ENCODE results near the gene HIBADH. TPM values are rescaled to one million over a fixed set of nuclear protein-coding genes. Genes with fewer than 3 reads are reported as not detected.

Gene HIBADH
- total RNA-seq, 1 experiment from 2014 or later: 23.2 TPM

GRCh38 chr7:27650283-27650682, 12.4 kb downstream of the HIBADH start:
- no peaks in the 10 kb centered on the region for H4K20me1 ChIP-seq (ENCODE audit: control insufficient read depth, insufficient read depth, insufficient read length)

More at GRCh38 chr7:27650283-27650682, 12.4 kb downstream of the HIBADH start:
- Histone ChIP-seq H3K4ac (ENCODE audit: low read depth, low read length) (no peak overlapping the region), H3K18ac (ENCODE audit: insufficient read length, low read depth, low read length) (no peak overlapping the region), H3K56ac (ENCODE audit: insufficient read length, low read depth, low read length) (no peak overlapping the region), H3K4me1 (ENCODE audit: insufficient read depth, low read length) (no peaks in the 10 kb centered on the region), H2AFZ (ENCODE audit: low read length) (no peak overlapping the region), H2BK5ac (ENCODE audit: insufficient read length, low read length) (no peak overlapping the region), H3K27ac (ENCODE audit: insufficient read length, low read depth, low read length) (no peak overlapping the region), H2BK12ac (ENCODE audit: insufficient read length, low read depth, low read length) (no peak overlapping the region), H3T11ph (ENCODE audit: low read length) (no peak overlapping the region), H4K91ac (ENCODE audit: insufficient read length, low read depth, low read length) (no peak overlapping the region), H2AK5ac (ENCODE audit: insufficient read length, low read length) (no peak overlapping the region), H3K9me3 (ENCODE audit: control insufficient read depth, low read depth, low read length) (no peaks in the 10 kb centered on the region), H3K79me1 (ENCODE audit: insufficient read depth, low read depth, low read length, poor library complexity, severe bottlenecking) (no peaks in the 10 kb centered on the region), H3K23ac (ENCODE audit: insufficient read length, low read depth, low read length) (no peak overlapping the region), H2BK20ac (ENCODE audit: low read depth, low read length, poor library complexity, severe bottlenecking) (no peak overlapping the region), H4K5ac (ENCODE audit: insufficient read length, low read depth, low read length) (no peak overlapping the region), H3K27me3 (ENCODE audit: insufficient read depth, low read length) (no peaks in the 10 kb centered on the region), H3K14ac (ENCODE audit: insufficient read depth, low read length) (no peak overlapping the region), H2BK15ac (ENCODE audit: low read depth, low read length) (no peak overlapping the region), H2BK120ac (ENCODE audit: low read depth, low read length, poor library complexity, severe bottlenecking) (no peak overlapping the region), H3K23me2 (ENCODE audit: insufficient read length, low read depth, low read length, poor library complexity, severe bottlenecking) (no peaks in the 10 kb centered on the region), H4K8ac (replicated peaks; ENCODE audit: insufficient read length, low read depth, low read length) (no peak overlapping the region), H3K79me2 (ENCODE audit: insufficient read depth, low read length) (no peaks in the 10 kb centered on the region), H3K9ac (ENCODE audit: extremely low read depth, insufficient read length, low read length) (no peak overlapping the region), H3K4me2 (ENCODE audit: insufficient read depth, insufficient read length, low read length) (no peak overlapping the region)
- no peaks in the 10 kb centered on the region for H3K27me3 Mint-ChIP-seq (ENCODE audit: low read depth)
- H3K4me3 Mint-ChIP-seq: no peak overlapping the region
- peaks cover 2 to 40% (median 6%) of the 10 kb centered on the region in 3 experiments; a peak in 5 of 7 replicates for H3K36me3 Mint-ChIP-seq (ENCODE audit: insufficient read depth in 1 of 3, low read depth in 3 of 3)
- TF ChIP-seq CTCF (conservative IDR thresholded peaks at IDR 0.05): no peak
- peaks cover 0 to 5% of the 10 kb centered on the region in 2 experiments; a peak in 2 of 4 replicates for H3K4me1 Mint-ChIP-seq
- no peak overlapping the region; a peak in 1 of 7 replicates for H3K27ac Mint-ChIP-seq
- no peak for DNase-seq
- no peaks in the 10 kb centered on the region for H3K9me3 Mint-ChIP-seq
- WGBS (ENCODE audit: extremely low coverage, insufficient read length, low lambda C conversion rate): no CpG with 5 or more reads among the region's 4 CpGs

All from H9 (cell line).